ENCODE measurements around the gene EEF1AKMT4.

- no peak for TF ChIP-seq POLR2A (IDR thresholded peaks at IDR 0.05; ENCODE audit: low read depth)
- no peak for TF ChIP-seq EP300 (IDR thresholded peaks at IDR 0.05)
- no peak for TF ChIP-seq CTCF (IDR thresholded peaks at IDR 0.05)
Measured at GRCh38 chr3:184260724-184261269, 11.3 kb downstream of the EEF1AKMT4 start.
